ENCODE measurements around the gene LGALS13.
"Not testable (repeated sequence)": the region's sequence is repeated elsewhere in the genome, so short reads cannot be mapped to it uniquely, and the experiment has no call there.

LGALS13 gene

GRCh38 chr19:39607021-39607420 lies 4.7 kb downstream of the LGALS13 start:
- no peak overlapping the region for H3K4me3 ChIP-seq (ENCODE audit: low read depth, low read length)
- no peak for TF ChIP-seq CTCF (IDR thresholded peaks at IDR 0.05; ENCODE audit: low read depth, low read length, missing control alignments)
- DNase-seq (ENCODE audit: low read depth): no peak

GRCh38 chr19:39607561-39607960 lies 5.2 kb downstream of the LGALS13 start:
- DNase-seq (ENCODE audit: low read depth): no peak
- H3K4me3 ChIP-seq (ENCODE audit: low read depth, low read length): no peak overlapping the region
- no peak for TF ChIP-seq CTCF (IDR thresholded peaks at IDR 0.05; ENCODE audit: low read depth, low read length, missing control alignments)

GRCh38 chr19:39613597-39613996 lies 11.3 kb downstream of the LGALS13 start:
- H3K4me3 ChIP-seq (ENCODE audit: low read depth, low read length): no peak overlapping the region
- DNase-seq (ENCODE audit: low read depth): no peak
- no peak for TF ChIP-seq CTCF (IDR thresholded peaks at IDR 0.05; ENCODE audit: low read depth, low read length, missing control alignments)

GRCh38 chr19:39617745-39618144 lies 15.4 kb downstream of the LGALS13 start:
- no peak for TF ChIP-seq CTCF (IDR thresholded peaks at IDR 0.05; ENCODE audit: low read depth, low read length, missing control alignments)
- no peak for DNase-seq (ENCODE audit: low read depth)
- H3K4me3 ChIP-seq (ENCODE audit: low read depth, low read length): no peak overlapping the region

- H3K4me3 ChIP-seq (ENCODE audit: low read depth, low read length): no peak overlapping the region
- no peak for TF ChIP-seq CTCF (IDR thresholded peaks at IDR 0.05; ENCODE audit: low read depth, low read length, missing control alignments)
- no peak for DNase-seq (ENCODE audit: low read depth)
Measured at GRCh38 chr19:39623946-39624345, 21.6 kb downstream of the LGALS13 start.

GRCh38 chr19:39627631-39628030 lies 25.3 kb downstream of the LGALS13 start:
- DNase-seq (ENCODE audit: low read depth): not testable (repeated sequence)
- peak; percentile 30 for TF ChIP-seq CTCF (IDR thresholded peaks at IDR 0.05; ENCODE audit: low read depth, low read length, missing control alignments)

GRCh38 chr19:39631178-39631577 lies 28.9 kb downstream of the LGALS13 start:
- TF ChIP-seq CTCF (IDR thresholded peaks at IDR 0.05; ENCODE audit: low read depth, low read length, missing control alignments): no peak
- no peak for DNase-seq (ENCODE audit: low read depth)
- no peak overlapping the region for H3K4me3 ChIP-seq (ENCODE audit: low read depth, low read length)

More at GRCh38 chr19:39627631-39628030, 25.3 kb downstream of the LGALS13 start:
- H3K4me3 ChIP-seq (ENCODE audit: low read depth, low read length): not testable (repeated sequence)
